ENCODE results near the gene DEDD.

DNA sequence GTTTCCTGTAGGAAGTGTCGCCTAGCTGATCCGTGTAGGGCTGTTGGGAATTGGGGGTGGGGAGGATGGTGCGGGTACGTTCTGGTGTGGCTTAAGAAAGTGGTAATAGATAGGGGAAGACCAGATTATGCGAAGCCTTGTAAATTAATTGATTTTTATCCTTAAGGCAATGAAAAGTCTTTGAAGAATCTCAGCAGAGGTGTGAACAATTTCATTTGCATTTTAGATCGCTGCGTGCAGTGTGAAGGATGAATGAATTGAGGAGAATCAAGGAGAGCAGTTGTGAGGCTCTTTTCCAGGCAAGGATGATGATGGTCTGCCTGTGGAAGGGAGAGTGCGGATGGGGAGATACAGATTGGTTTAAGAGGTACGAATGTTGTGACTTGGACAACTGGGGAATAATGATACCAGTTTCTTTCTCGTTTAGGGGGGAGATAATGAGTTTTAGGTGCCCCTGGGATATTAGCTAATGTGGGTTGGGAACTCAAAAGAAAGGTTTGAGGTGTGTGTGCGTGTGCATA is 813 bp upstream of the DEDD start:
- TF ChIP-seq CTCF (IDR thresholded peaks at IDR 0.05; ENCODE audit: borderline replicate concordance, extremely low read depth, low read length, poor library complexity, severe bottlenecking) (no peak), EZH2 (IDR thresholded peaks at IDR 0.05; ENCODE audit: borderline replicate concordance, low read depth, low read length, severe bottlenecking) (no peak)
